HS-27A (cell line): ENCODE results near the gene DYNLT4.

ENCODE experiments used
- DNase-seq: peaks from one replicate; pipeline ENCODE4 v3.0.0-alpha.2; 2012; ENCODE audit warnings: low read depth, missing footprints

Gene DYNLT4

DNA sequence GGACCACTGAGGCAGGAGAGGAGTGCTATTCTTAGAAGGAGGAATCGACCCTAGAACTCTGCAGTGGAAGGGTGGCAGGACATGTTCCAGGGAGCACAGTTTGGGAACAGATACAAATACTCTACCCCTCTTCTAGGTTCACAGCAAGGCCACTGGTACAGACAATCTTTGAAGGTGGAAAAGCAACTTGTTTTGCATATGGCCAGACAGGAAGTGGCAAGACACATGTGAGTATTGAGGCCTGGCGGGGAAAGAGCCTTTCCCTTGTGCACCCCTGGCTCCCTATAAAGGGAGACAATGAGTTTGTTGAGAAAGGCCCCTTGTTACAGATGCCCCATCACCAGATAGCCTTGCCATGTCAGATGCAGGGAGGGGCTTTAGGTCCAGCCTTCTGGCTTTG is 49.7 kb downstream of the DYNLT4 start:
- no peak for DNase-seq
